ENCODE results near the gene TCF7L2.

DNA sequence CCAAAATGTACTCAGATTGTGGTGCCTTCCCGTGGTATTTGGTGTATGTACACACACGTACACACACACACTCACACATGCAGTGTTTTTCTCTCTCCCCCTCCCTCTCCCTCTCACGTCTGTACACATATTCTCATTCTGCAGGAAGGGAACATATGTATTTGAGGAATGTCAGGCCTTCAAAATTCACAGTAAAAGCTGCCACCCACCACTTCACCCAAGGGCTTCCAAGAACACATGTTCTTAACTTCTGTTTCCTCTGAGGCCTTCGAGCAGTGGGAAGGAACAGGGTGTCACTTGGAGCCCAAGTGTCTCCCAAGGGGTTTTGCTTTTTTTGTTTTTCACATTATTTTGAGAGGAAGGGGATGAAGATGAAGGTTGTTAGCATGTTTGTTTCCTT lies 198.9 kb downstream of the TCF7L2 start:
- TF ChIP-seq, protein P1, sequence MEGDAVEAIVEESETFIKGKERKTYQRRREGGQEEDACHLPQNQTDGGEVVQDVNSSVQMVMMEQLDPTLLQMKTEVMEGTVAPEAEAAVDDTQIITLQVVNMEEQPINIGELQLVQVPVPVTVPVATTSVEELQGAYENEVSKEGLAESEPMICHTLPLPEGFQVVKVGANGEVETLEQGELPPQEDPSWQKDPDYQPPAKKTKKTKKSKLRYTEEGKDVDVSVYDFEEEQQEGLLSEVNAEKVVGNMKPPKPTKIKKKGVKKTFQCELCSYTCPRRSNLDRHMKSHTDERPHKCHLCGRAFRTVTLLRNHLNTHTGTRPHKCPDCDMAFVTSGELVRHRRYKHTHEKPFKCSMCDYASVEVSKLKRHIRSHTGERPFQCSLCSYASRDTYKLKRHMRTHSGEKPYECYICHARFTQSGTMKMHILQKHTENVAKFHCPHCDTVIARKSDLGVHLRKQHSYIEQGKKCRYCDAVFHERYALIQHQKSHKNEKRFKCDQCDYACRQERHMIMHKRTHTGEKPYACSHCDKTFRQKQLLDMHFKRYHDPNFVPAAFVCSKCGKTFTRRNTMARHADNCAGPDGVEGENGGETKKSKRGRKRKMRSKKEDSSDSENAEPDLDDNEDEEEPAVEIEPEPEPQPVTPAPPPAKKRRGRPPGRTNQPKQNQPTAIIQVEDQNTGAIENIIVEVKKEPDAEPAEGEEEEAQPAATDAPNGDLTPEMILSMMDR (conservative IDR thresholded peaks at IDR 0.05; ENCODE audit: low read depth, low read length): no peak
- TF ChIP-seq EZH2phosphoT487 (IDR thresholded peaks at IDR 0.05; ENCODE audit: borderline replicate concordance, low read length): no peak
- TF ChIP-seq EZH2 (IDR thresholded peaks at IDR 0.05; ENCODE audit: low read length, unreplicated experiment): no peak

Data from PC-3 (cell line).